Transverse colon (tissue), 4 donors: Measurements from ENCODE around the gene DLGAP1. TPM values are rescaled to one million over a fixed set of nuclear protein-coding genes. Genes with fewer than 3 reads are reported as not detected.

Experiments used
- DNase-seq: peaks from one replicate; pipeline ENCODE4 v3.0.0-alpha.2; 2019
- H3K27ac ChIP-seq, 4 donors: fragments of 200-600 bp; sonication (generic); 2 replicates each; pipeline ENCODE4 v1.5.1; 2016 to 2018; ENCODE audit warnings: inconsistent platforms in 4 of 4
- H3K27me3 ChIP-seq: fragments of 200-600 bp; sonication (generic); 2 replicates; pipeline ENCODE4 v1.5.1; 2017; ENCODE audit warnings: inconsistent platforms
- H3K36me3 ChIP-seq, 4 donors: fragments of 200-600 bp; sonication (generic); 2 replicates each; pipeline ENCODE4 v1.5.1; 2017 to 2019; ENCODE audit warnings: inconsistent platforms in 4 of 4
- H3K4me1 ChIP-seq, 4 donors: fragments of 200-600 bp; sonication (generic); 2 replicates each; pipeline ENCODE4 v1.5.1; 2017 to 2020; ENCODE audit warnings: inconsistent platforms in 4 of 4
- H3K4me3 ChIP-seq, 4 donors: fragments of 200-600 bp; sonication (generic); 1 replicate in 1 of 4; 2 replicates in 3 of 4; pipeline versions ENCODE4 v1.5.1 to v1.6.1; 2017 to 2019; ENCODE audit warnings: inconsistent platforms in 4 of 4
- H3K9me3 ChIP-seq, 2 donors: fragments of 200-600 bp; sonication (generic); 2 replicates each; pipeline ENCODE4 v1.5.1; 2017 to 2019; ENCODE audit warnings: inconsistent platforms in 2 of 2
- EP300 ChIP-seq: sonication (generic); formaldehyde crosslinking; IDR thresholded peaks from one replicate; pipeline ENCODE4 v1.6.1; 2017; ENCODE audit warnings: antibody characterized with exemption, low read depth
- POLR2A ChIP-seq: fragments of 450-650 bp; IDR thresholded peaks from one replicate; pipeline ENCODE4 v1.6.1; 2016; ENCODE audit warnings: antibody characterized with exemption, mild to moderate bottlenecking, moderate library complexity
- POLR2AphosphoS5 ChIP-seq, 3 donors: sonication (generic); formaldehyde crosslinking; IDR thresholded peaks; one replicate each; pipeline ENCODE4 v1.6.1; 2016; ENCODE audit warnings: antibody characterized with exemption in 3 of 3
- WGBS, 2 donors: methylation state at CpG; one replicate each; pipeline ENCODE4 v1.1.5; 2018; ENCODE audit warnings: low coverage in 1 of 2; 5-methylcytosine and 5-hydroxymethylcytosine counted together
- in situ Hi-C, 4 donors: fragments of 200-750 bp; cut with MboI; loops; one replicate each; pipeline versions ENCODE4 v1.15.0 to v1.15.1; 2017; ENCODE audit warnings: low sequenced_read_pairs in 3 of 4, low pct_ligation_motif_present in 1 of 4, low pct_unique_long_range_greater_than_20kb in 1 of 4
- intact Hi-C: fragments of 100-400 bp; cut with DNase I; formaldehyde crosslinking; loops from one replicate; pipeline ENCODE4 v1.15.1; 2023; ENCODE audit warnings: low total_unique reads
- total RNA-seq, 4 donors: library from RNA; depleted of rRNA; stranded (reverse); fragments of >200 nt; gene quantifications; one replicate each; pipeline ENCODE4 v1.1.0, GENCODE V29; 2016
- TF ChIP-seq, protein P1 (sequence below), 5 experiments: fragments of 200-600 bp in 3 of 5; fragments of 450-650 bp in 2 of 5; sonication (generic) in 3 of 5; IDR thresholded peaks; 1 replicate in 2 of 5; 2 replicates in 3 of 5; pipeline ENCODE4 v1.5.1; 2016 to 2017; ENCODE audit warnings: antibody characterized with exemption in 5 of 5, inconsistent platforms in 3 of 5, mild to moderate bottlenecking in 2 of 5, moderate library complexity in 1 of 5

Gene DLGAP1
- total RNA-seq, 4 donors from 2014 or later, result 2.7 to 7.2 (median 3.3) TPM

DNA sequence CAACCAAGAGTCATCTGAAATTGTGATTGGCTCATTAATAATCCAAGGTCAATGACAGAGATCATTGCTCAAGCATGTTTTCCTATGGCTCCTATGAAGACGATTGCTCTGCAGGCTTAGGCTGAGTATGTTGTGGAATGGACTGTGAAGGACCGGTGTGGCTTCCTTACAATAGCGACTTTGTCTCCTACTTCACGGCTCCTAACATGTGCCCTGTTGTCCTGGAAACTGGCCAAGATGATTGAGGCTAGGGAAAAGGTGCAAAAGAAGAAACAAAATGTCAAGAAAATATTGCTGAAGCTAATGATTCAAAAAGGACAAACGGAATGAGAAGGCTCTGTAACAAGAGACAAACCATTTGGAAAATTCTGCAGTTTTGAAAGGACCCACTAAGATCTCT is 24.3 kb downstream of the DLGAP1 start:
- in situ Hi-C loops, result no loop called here
- Histone ChIP-seq H3K27ac (no peak overlapping the region), H3K4me3 (no peak overlapping the region), H3K9me3 (no peaks in the 10 kb centered on the region), H3K4me1 (no peaks in the 10 kb centered on the region), H3K27me3 (no peaks in the 10 kb centered on the region), H3K36me3 (no peaks in the 10 kb centered on the region)
- TF ChIP-seq EP300 (no peak), POLR2A (no peak), POLR2AphosphoS5 (IDR thresholded peaks at IDR 0.05) (no peak)
- TF ChIP-seq, protein P1, sequence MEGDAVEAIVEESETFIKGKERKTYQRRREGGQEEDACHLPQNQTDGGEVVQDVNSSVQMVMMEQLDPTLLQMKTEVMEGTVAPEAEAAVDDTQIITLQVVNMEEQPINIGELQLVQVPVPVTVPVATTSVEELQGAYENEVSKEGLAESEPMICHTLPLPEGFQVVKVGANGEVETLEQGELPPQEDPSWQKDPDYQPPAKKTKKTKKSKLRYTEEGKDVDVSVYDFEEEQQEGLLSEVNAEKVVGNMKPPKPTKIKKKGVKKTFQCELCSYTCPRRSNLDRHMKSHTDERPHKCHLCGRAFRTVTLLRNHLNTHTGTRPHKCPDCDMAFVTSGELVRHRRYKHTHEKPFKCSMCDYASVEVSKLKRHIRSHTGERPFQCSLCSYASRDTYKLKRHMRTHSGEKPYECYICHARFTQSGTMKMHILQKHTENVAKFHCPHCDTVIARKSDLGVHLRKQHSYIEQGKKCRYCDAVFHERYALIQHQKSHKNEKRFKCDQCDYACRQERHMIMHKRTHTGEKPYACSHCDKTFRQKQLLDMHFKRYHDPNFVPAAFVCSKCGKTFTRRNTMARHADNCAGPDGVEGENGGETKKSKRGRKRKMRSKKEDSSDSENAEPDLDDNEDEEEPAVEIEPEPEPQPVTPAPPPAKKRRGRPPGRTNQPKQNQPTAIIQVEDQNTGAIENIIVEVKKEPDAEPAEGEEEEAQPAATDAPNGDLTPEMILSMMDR (IDR thresholded peaks at IDR 0.05), result no peak
- DNase-seq, result no peak
- 67 to 73% methylated on average over 5 of the region's 5 CpGs for WGBS, 2 donors
- intact Hi-C loops, result no loop called here

DNA sequence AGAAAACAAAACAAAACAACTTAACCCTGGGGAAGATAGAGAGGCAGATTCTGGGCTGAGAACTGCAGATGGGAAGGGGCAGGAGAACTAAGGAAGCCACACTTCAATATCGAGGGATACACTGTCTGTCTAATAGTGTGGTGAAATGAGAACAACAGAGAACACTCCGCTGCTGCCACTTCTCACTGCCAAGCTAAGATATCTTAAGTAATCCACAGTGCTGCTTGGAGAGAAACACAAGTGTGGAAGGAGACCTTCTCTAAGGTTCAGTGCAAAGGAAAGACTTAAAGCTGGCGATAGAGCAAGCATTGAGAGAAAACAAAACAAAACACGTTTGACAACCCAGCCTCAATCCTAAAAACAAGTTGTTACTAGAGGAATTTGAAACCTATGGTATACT is 37.4 kb downstream of the DLGAP1 start:
- no peaks in the 10 kb centered on the region for H3K4me1 ChIP-seq
- no peaks in the 10 kb centered on the region for H3K9me3 ChIP-seq
- H3K27ac ChIP-seq, result no peak overlapping the region
- 47 to 67% methylated on average over 4 of the region's 4 CpGs for WGBS, 2 donors
- in situ Hi-C loops (no loop called here), intact Hi-C loops (no loop called here)
- TF ChIP-seq EP300 (no peak), POLR2A (no peak), POLR2AphosphoS5 (IDR thresholded peaks at IDR 0.05) (no peak)
- no peaks in the 10 kb centered on the region for H3K27me3 ChIP-seq
- H3K4me3 ChIP-seq, result no peak overlapping the region
- no peaks in the 10 kb centered on the region for H3K36me3 ChIP-seq
- DNase-seq, result no peak

DNA sequence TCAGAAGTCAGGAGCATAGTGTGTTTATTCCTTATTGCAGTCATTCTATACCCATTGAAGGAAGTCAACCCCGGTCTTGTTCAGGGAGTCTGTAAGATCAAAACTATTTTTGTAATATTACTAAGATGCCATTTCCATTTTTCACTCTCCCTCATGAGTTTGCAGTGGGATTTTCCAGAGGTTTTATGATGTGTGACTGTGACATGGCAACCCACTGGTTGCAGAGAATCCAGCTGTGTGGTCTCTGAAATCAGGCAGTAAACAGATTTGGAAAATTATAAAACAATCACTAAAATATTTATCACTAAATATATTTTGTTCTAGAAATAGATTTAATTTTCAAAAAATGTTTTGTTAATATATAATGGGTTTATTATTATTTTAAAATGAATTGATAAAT is 38.1 kb downstream of the DLGAP1 start:
- in situ Hi-C loops (no loop called here), intact Hi-C loops (no loop called here)
- Histone ChIP-seq H3K27ac (no peak overlapping the region), H3K4me3 (no peak overlapping the region), H3K27me3 (no peaks in the 10 kb centered on the region), H3K36me3 (no peaks in the 10 kb centered on the region), H3K9me3 (no peaks in the 10 kb centered on the region), H3K4me1 (no peaks in the 10 kb centered on the region)
- no peak for DNase-seq
- WGBS, 2 donors, result 76 to 86% methylated on average over 1 of the region's 1 CpG
- TF ChIP-seq POLR2AphosphoS5 (IDR thresholded peaks at IDR 0.05), result no peak
- TF ChIP-seq POLR2A, result no peak
- TF ChIP-seq, protein P1 (IDR thresholded peaks at IDR 0.05), result no peak
- no peak for TF ChIP-seq EP300

DNA sequence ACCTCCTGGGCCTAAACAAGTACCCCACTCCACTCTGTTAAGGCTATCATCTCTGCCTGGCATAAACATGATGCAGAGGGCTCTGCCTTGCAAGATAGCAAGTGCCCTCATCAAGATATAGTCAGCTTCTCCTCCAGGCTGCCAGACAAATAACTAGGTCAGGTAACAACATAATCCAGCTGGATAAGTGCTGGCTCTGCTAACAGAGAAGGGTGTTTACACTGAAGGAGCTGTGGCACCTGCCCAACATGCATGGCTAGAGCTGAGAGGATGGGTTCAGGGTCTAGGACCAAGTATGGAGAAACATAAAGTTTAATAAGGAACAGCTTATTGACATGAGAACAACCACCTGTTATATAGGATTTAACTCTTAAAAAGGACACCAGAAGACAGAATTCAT is 42.8 kb downstream of the DLGAP1 start:
- DNase-seq, result no peak
- Histone ChIP-seq H3K36me3 (no peaks in the 10 kb centered on the region), H3K9me3 (no peaks in the 10 kb centered on the region), H3K27me3 (no peaks in the 10 kb centered on the region), H3K4me1 (no peaks in the 10 kb centered on the region), H3K27ac (no peak overlapping the region), H3K4me3 (no peak overlapping the region)
- intact Hi-C loops, result no loop called here
- in situ Hi-C loops, result no loop called here
- TF ChIP-seq EP300 (no peak), POLR2A (no peak), POLR2AphosphoS5 (IDR thresholded peaks at IDR 0.05) (no peak)
- TF ChIP-seq, protein P1 (IDR thresholded peaks at IDR 0.05), result no peak

DNA sequence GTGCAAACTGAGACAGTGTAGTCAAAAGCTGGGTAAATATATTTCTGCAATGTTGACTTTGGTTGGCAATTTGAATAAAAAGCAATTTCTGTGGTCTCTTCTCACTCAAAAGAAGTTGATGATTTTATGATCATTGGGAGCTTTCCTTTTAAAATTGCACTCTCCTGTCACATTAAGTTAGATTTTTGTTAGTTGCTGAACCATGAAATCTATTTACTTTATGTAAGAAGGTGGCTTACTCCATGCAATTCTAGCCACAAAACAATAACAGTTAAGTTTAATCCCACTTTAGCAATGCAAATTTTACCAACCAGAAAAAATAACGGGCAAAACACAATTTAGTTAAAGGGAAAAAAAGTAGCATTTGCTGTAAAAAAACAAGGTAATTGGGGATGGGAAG is 48.3 kb downstream of the DLGAP1 start:
- Histone ChIP-seq H3K9me3 (no peaks in the 10 kb centered on the region), H3K4me1 (no peaks in the 10 kb centered on the region), H3K4me3 (no peak overlapping the region), H3K27ac (no peak overlapping the region), H3K36me3 (no peaks in the 10 kb centered on the region), H3K27me3 (no peaks in the 10 kb centered on the region)
- 62 to 73% methylated on average over 1 of the region's 1 CpG for WGBS, 2 donors
- TF ChIP-seq EP300, result no peak
- TF ChIP-seq POLR2AphosphoS5 (IDR thresholded peaks at IDR 0.05), result no peak
- no peak for TF ChIP-seq POLR2A
- TF ChIP-seq, protein P1 (IDR thresholded peaks at IDR 0.05), result no peak
- DNase-seq, result no peak
- in situ Hi-C loops (no loop called here), intact Hi-C loops (no loop called here)
